Stimulated activated CD8-positive, alpha-beta memory T cell treated with anti-CD3 and anti-CD28 coated beads, Interleukin-15, amount 100 ng/mL, for 1 hour (primary cell): ENCODE results near the gene ALOX12.
"Not testable (repeated sequence)": the region's sequence is repeated elsewhere in the genome, so short reads cannot be mapped to it uniquely, and the experiment has no call there.

ENCODE experiments used
- DNase-seq: peaks from one replicate; pipeline ENCODE4 v3.0.0-alpha.2; 2020; ENCODE audit warnings: low read depth

Gene ALOX12

GRCh38 chr17:6995500-6996255 lies at the start of gene ALOX12:
Gene ALOX12 (plus strand): TSS chr17:6996049. CDS start chr17:6996118, 69 bp downstream.
- DNase-seq = no peak

GRCh38 chr17:6947745-6948144 lies 48.1 kb upstream of the ALOX12 start:
- DNase-seq = no peak

- DNase-seq = no peak
Observed at GRCh38 chr17:6948562-6948961, 47.3 kb upstream of the ALOX12 start.

- no peak for DNase-seq
Observed at GRCh38 chr17:6948976-6949375, 46.9 kb upstream of the ALOX12 start.

- DNase-seq = not testable (repeated sequence)
Observed at GRCh38 chr17:6950938-6951337, 44.9 kb upstream of the ALOX12 start.

GRCh38 chr17:6953689-6954088 lies 42.2 kb upstream of the ALOX12 start:
- DNase-seq = no peak

GRCh38 chr17:6959700-6960099 lies 36.1 kb upstream of the ALOX12 start:
- DNase-seq = no peak

- DNase-seq = no peak
Observed at GRCh38 chr17:6969323-6969726, 26.5 kb upstream of the ALOX12 start.

GRCh38 chr17:6970992-6971391 lies 24.9 kb upstream of the ALOX12 start:
- DNase-seq = no peak

GRCh38 chr17:6979440-6979839 lies 16.4 kb upstream of the ALOX12 start:
- not testable (repeated sequence) for DNase-seq

- DNase-seq = no peak
Observed at GRCh38 chr17:6981426-6981825, 14.4 kb upstream of the ALOX12 start.

- DNase-seq = no peak
Observed at GRCh38 chr17:6985266-6985665, 10.6 kb upstream of the ALOX12 start.

- no peak for DNase-seq
Observed at GRCh38 chr17:6986676-6987075, 9.2 kb upstream of the ALOX12 start.

- DNase-seq = no peak
Observed at GRCh38 chr17:6989779-6990178, 6.1 kb upstream of the ALOX12 start.

- not testable (repeated sequence) for DNase-seq
Observed at GRCh38 chr17:6993613-6994056, 2.2 kb upstream of the ALOX12 start.

- DNase-seq = no peak
Observed at GRCh38 chr17:6994118-6994598, 1.7 kb upstream of the ALOX12 start.

GRCh38 chr17:6994666-6995256 lies 1.1 kb upstream of the ALOX12 start:
- no peak for DNase-seq

- no peak for DNase-seq
Observed at GRCh38 chr17:6996256-6997011, 585 bp downstream of the ALOX12 start.

GRCh38 chr17:6997171-6997570 lies 1.3 kb downstream of the ALOX12 start:
- DNase-seq = no peak

GRCh38 chr17:6998855-6999508 lies 3.1 kb downstream of the ALOX12 start:
- no peak for DNase-seq

GRCh38 chr17:7001318-7001961 lies 5.6 kb downstream of the ALOX12 start:
- no peak for DNase-seq
